ENCODE results near the gene SMYD5. TPM values are rescaled to one million over a fixed set of nuclear protein-coding genes. Genes with fewer than 3 reads are reported as not detected.

SMYD5 gene
- total RNA-seq, 4 donors from 2014 or later, result 14.4 to 18.1 (median 16.2) TPM

DNA sequence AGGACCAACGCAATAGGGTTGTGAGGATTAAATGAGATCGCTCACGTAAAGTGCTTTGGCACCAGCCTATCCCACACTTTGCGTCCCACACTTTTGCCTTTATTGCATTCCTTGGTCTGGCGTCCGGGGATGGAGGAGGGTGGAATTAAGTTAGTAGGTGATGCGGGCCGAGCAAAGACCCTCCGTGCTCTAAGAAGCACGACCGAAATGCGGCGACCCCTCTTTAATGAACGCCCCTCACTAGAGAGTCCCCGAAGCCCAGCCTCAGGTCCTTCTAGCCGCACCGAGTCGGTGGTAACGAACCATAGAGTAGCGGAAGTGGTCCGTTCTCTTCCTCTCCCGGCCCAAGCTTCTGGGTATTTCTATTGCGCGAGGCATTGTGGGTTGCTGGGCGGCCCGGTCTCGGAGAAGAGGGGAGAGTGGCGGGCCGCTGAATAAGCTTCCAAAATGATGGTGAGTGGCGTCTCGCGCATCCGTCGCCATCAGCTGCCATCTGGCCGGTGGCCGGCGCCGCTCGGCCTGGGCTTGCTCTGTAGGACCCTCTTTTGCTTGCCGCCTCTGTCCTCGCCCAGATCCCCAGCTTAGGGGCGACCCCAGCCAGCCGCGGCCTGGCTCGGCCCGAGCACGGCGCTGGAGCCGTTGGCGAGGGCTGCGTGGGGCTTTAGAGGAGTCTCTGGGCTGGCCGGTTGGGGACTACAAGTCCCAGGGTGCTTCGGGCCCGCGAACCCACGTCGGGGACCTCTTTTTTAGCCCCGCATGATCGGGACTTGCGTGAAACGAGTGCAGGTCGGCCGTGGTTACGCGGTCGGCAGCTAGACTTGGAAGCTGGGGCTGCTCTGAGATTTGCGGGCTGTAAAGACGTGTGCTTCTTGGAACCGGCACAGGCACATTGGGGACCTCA is 20.1 kb downstream of the SMYD5 start, which contains the start of gene CCT7:
Gene CCT7 (plus strand): TSS at position 377 of the 901 bp plus-strand sequence. CDS start 71 bp downstream, at position 448.
- peaks cover 12 to 13% of the 10 kb centered on the region in 2 donors for H3K4me1 ChIP-seq
- TF ChIP-seq, protein P1, sequence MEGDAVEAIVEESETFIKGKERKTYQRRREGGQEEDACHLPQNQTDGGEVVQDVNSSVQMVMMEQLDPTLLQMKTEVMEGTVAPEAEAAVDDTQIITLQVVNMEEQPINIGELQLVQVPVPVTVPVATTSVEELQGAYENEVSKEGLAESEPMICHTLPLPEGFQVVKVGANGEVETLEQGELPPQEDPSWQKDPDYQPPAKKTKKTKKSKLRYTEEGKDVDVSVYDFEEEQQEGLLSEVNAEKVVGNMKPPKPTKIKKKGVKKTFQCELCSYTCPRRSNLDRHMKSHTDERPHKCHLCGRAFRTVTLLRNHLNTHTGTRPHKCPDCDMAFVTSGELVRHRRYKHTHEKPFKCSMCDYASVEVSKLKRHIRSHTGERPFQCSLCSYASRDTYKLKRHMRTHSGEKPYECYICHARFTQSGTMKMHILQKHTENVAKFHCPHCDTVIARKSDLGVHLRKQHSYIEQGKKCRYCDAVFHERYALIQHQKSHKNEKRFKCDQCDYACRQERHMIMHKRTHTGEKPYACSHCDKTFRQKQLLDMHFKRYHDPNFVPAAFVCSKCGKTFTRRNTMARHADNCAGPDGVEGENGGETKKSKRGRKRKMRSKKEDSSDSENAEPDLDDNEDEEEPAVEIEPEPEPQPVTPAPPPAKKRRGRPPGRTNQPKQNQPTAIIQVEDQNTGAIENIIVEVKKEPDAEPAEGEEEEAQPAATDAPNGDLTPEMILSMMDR (IDR thresholded peaks at IDR 0.05), result no peak
- TF ChIP-seq POLR2A (IDR thresholded peaks at IDR 0.05), result peak in 1 of 2 donors; percentile 71
- no peaks in the 10 kb centered on the region for H3K27me3 ChIP-seq
- WGBS, 2 donors, result 0% methylated on average over 38 to 65 of the region's 69 CpGs
- no peaks in the 10 kb centered on the region for H3K36me3 ChIP-seq
- H3K27ac ChIP-seq, result peak within 1 kb of the TSS; percentile 83 to 99 (median 89)
- peak within 1 kb of the TSS; percentile 69 to 91 (median 75) for H3K4me3 ChIP-seq (replicated peaks in 1 of 3)
- intact Hi-C loops (cut with DNase I), result loop anchor here (10.0 kb wide), 1 partner anchor 159 kb away; the partner anchor contains the start of gene SFXN5
- no peaks in the 10 kb centered on the region for H3K9me3 ChIP-seq
- peak; percentile 89 to 92 for DNase-seq

DNA sequence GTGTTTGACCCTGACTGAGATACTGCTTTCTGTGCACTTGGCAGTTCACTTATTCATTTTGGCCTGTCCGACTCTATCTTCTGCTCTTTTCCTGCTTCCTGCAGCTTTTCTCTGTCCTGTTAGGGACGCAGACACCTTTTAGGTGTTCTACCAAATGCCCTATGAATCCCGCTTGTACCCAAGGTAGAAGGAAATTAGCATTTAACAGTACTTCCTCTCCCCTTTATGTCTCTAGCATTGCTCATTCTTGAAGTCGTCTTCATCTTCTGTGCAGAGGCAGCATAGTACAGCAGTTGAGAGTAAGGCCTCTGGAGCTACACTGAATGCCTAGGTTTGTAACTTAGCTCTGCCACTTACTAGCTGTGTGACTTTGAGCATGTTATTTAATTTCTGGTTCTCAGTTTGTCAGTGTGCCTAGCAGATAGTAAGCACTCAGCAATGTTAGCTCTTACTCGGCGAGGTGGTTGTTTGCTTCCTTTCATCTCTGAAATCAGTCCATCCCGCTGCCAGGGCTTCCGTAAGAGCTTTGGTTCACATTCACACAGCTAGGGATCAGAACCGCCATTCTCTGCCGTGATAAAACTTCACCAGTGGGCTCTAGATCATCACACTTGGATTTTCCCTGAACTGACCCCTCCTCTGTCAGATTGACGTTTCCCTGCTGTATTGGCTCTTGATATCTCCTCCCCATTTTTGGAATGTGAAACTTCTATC is 21.4 kb downstream of the SMYD5 start:
- H3K4me1 ChIP-seq, result peaks cover 12 to 13% of the 10 kb centered on the region in 2 donors
- H3K36me3 ChIP-seq, result peaks cover 0 to 11% of the 10 kb centered on the region in 2 donors
- H3K9me3 ChIP-seq, result no peaks in the 10 kb centered on the region
- H3K27me3 ChIP-seq, result no peaks in the 10 kb centered on the region
- H3K4me3 ChIP-seq (replicated peaks in 1 of 3), result peak overlapping the region in 1 of 3 donors; percentile 69
- TF ChIP-seq POLR2A (IDR thresholded peaks at IDR 0.05), result no peak
- TF ChIP-seq, protein P1 (IDR thresholded peaks at IDR 0.05), result no peak
- peak overlapping the region in 1 of 3 donors; percentile 99 for H3K27ac ChIP-seq
- no peak for DNase-seq
- intact Hi-C loops (cut with DNase I), result loop anchor here (10.0 kb wide), 1 partner anchor 161 kb away; the partner anchor contains the start of gene SFXN5
- 68 to 75% methylated on average over 11 of the region's 11 CpGs for WGBS, 2 donors

- H3K4me3 ChIP-seq (replicated peaks in 1 of 3), result no peak overlapping the region
- no peaks in the 10 kb centered on the region for H3K27me3 ChIP-seq
- intact Hi-C loops (cut with DNase I), result loop anchor here (10.0 kb wide), 1 partner anchor 162 kb away; the partner anchor contains the start of gene SFXN5
- H3K9me3 ChIP-seq, result no peaks in the 10 kb centered on the region
- peaks cover 0 to 13% of the 10 kb centered on the region in 2 donors for H3K36me3 ChIP-seq
- TF ChIP-seq POLR2A (IDR thresholded peaks at IDR 0.05), result no peak
- TF ChIP-seq, protein P1 (IDR thresholded peaks at IDR 0.05), result no peak
- DNase-seq, result no peak
- 73 to 75% methylated on average over 1 of the region's 1 CpG for WGBS, 2 donors
- no peak overlapping the region for H3K27ac ChIP-seq
- peaks cover 12 to 13% of the 10 kb centered on the region in 2 donors for H3K4me1 ChIP-seq
Measured at GRCh38 chr2:73237168-73237567, 23.1 kb downstream of the SMYD5 start.

DNA sequence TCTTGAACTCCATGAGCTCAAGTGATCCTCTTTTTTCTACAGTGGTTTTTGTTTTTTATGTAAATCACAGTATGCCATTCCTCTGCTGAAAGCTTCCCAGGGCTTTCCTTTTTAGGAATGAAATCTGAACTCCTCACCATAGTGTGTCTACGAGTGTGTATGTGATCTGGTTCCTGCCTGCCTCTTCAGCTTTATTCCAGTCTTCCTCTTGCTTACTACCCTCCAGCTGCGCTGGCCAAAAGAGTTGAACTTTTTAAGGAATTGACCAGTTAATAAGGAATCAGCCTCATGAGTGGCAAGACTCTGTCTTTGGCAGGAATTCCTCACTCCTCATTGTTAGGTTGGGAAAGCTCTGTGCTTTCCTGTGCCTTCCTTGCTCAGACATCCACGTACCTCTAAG is 24.1 kb downstream of the SMYD5 start:
- no peak for TF ChIP-seq POLR2A (IDR thresholded peaks at IDR 0.05)
- DNase-seq, result no peak
- Histone ChIP-seq H3K9me3 (no peaks in the 10 kb centered on the region), H3K36me3 (peaks cover 5 to 21% of the 10 kb centered on the region in 2 donors), H3K27ac (no peak overlapping the region), H3K4me3 (replicated peaks in 1 of 3) (no peak overlapping the region), H3K27me3 (no peaks in the 10 kb centered on the region), H3K4me1 (peaks cover 8 to 10% of the 10 kb centered on the region in 2 donors)
- WGBS, 2 donors, result 77 to 83% methylated on average over 3 of the region's 3 CpGs
- intact Hi-C loops (cut with DNase I), result loop anchor here (10.0 kb wide), 1 partner anchor 163 kb away; the partner anchor contains the start of gene SFXN5

- Histone ChIP-seq H3K27me3 (no peaks in the 10 kb centered on the region), H3K4me3 (replicated peaks in 1 of 3) (no peak overlapping the region), H3K4me1 (peaks cover 8 to 10% of the 10 kb centered on the region in 2 donors), H3K27ac (no peak overlapping the region), H3K36me3 (peaks cover 12 to 28% of the 10 kb centered on the region in 2 donors), H3K9me3 (no peaks in the 10 kb centered on the region)
- DNase-seq, result no peak
- no peak for TF ChIP-seq POLR2A (IDR thresholded peaks at IDR 0.05)
- TF ChIP-seq, protein P1 (IDR thresholded peaks at IDR 0.05), result no peak
- intact Hi-C loops (cut with DNase I), result loop anchor here (10.0 kb wide), 1 partner anchor 164 kb away; the partner anchor contains the start of gene SFXN5
- WGBS, 2 donors, result 82 to 87% methylated on average over 1 of the region's 1 CpG
Measured at GRCh38 chr2:73238976-73239375, 24.9 kb downstream of the SMYD5 start.
